DND-41 (cell line): ENCODE data around the gene KRT73.

Experiments
- EZH2 ChIP-seq: IDR thresholded peaks from 3 replicates; pipeline ENCODE4 v1.6.1; 2012; ENCODE audit warnings: borderline replicate concordance, low read depth, mild to moderate bottlenecking, moderate library complexity, low read length, inconsistent platforms; ENCODE audit not compliant: severe bottlenecking
- TF ChIP-seq, protein P1 (sequence below): IDR thresholded peaks from 2 replicates; pipeline ENCODE4 v1.5.1; 2012; ENCODE audit warnings: borderline replicate concordance, low read length, moderate library complexity, mild to moderate bottlenecking; ENCODE audit not compliant: poor library complexity, severe bottlenecking; ENCODE audit errors: extremely low read depth

GRCh38 chr12:52613384-52614030 is 4.9 kb downstream of the KRT73 start:
- TF ChIP-seq, protein P1, sequence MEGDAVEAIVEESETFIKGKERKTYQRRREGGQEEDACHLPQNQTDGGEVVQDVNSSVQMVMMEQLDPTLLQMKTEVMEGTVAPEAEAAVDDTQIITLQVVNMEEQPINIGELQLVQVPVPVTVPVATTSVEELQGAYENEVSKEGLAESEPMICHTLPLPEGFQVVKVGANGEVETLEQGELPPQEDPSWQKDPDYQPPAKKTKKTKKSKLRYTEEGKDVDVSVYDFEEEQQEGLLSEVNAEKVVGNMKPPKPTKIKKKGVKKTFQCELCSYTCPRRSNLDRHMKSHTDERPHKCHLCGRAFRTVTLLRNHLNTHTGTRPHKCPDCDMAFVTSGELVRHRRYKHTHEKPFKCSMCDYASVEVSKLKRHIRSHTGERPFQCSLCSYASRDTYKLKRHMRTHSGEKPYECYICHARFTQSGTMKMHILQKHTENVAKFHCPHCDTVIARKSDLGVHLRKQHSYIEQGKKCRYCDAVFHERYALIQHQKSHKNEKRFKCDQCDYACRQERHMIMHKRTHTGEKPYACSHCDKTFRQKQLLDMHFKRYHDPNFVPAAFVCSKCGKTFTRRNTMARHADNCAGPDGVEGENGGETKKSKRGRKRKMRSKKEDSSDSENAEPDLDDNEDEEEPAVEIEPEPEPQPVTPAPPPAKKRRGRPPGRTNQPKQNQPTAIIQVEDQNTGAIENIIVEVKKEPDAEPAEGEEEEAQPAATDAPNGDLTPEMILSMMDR: no peak
- no peak for TF ChIP-seq EZH2
